Endothelial cell of umbilical vein (primary cell): Measurements from ENCODE around the gene SLC25A21. TPM values are rescaled to one million over a fixed set of nuclear protein-coding genes. Genes with fewer than 3 reads are reported as not detected.

Experiments used
- BruUV-seq: library from RNA; stranded (reverse); fragments of 400-500 nt; replicated peaks from 2 replicates; lab custom pipeline; 2021; lab: Mats Ljungman, UMichigan
- CTCF ChIA-PET: fragments of 300-600, 350-600 bp; sonication (Branson Sonifier 250); formaldehyde crosslinking; loops from one replicate; lab custom pipeline; 2021; ENCODE audit warnings: antibody characterized with exemption, inconsistent platforms; lab: Charles Lee
- POLR2A ChIA-PET: fragments of 300-600, 350-600 bp; sonication (Branson Sonifier 250); formaldehyde crosslinking; loops from one replicate; lab custom pipeline; 2021; ENCODE audit warnings: antibody characterized with exemption, inconsistent platforms; lab: Charles Lee
- DNase-seq: peaks from one replicate; pipeline ENCODE4 v3.0.0-alpha.2; 2011; ENCODE audit warnings: low read depth, low spot score
- FAIRE-seq: peaks from 2 replicates; lab custom pipeline; 2011; peaks lifted over from hg19 to GRCh38; lab: Jason Lieb, UNC
- H2AFZ ChIP-seq: 2 replicates; pipeline ENCODE4 v1.6.0; 2012; ENCODE audit warnings: low read depth, low read length, control low read depth, inconsistent platforms
- H3K27ac ChIP-seq: 2 replicates; pipeline ENCODE4 v1.5.1; 2011; ENCODE audit warnings: low read depth, mild to moderate bottlenecking, control low read depth, low read length, moderate library complexity; ENCODE audit not compliant: insufficient read depth
- H3K27me3 ChIP-seq, 2 experiments: 2 replicates each; pipeline versions ENCODE4 v1.6.0 to v1.6.1; 2011; ENCODE audit warnings: low read length in 2 of 2, mixed read lengths in 1 of 2; ENCODE audit not compliant: control insufficient read depth in 2 of 2, insufficient read depth in 2 of 2
- H3K36me3 ChIP-seq, 2 experiments: 2 replicates in 1 of 2; 3 replicates in 1 of 2; pipeline ENCODE4 v1.5.1; 2011; ENCODE audit warnings: low read length in 2 of 2, mild to moderate bottlenecking in 1 of 2, moderate library complexity in 1 of 2; ENCODE audit not compliant: control insufficient read depth in 2 of 2, insufficient read depth in 2 of 2; ENCODE audit errors: extremely low read depth in 1 of 2
- H3K4me1 ChIP-seq: 3 replicates; pipeline ENCODE4 v1.5.1; 2011; ENCODE audit warnings: mild to moderate bottlenecking, low read length; ENCODE audit not compliant: control insufficient read depth, insufficient read depth; ENCODE audit errors: extremely low read depth
- H3K4me2 ChIP-seq: 2 replicates; pipeline ENCODE4 v1.6.1; 2011; ENCODE audit warnings: low read length, control low read depth, mixed read lengths; ENCODE audit not compliant: insufficient read depth
- H3K4me3 ChIP-seq, 3 experiments: fragments of 200-600 bp in 1 of 3; sonication (generic), shearing (Covaris generic) in 1 of 3; replicated peaks in 1 of 3; 2 replicates each; pipeline ENCODE4 v1.5.1; 2011 to 2016; ENCODE audit warnings: control low read depth in 3 of 3, low read length in 3 of 3, mild to moderate bottlenecking in 2 of 3, inconsistent platforms in 1 of 3, low read depth in 1 of 3, moderate library complexity in 1 of 3; ENCODE audit not compliant: insufficient read depth in 1 of 3
- H3K79me2 ChIP-seq: 2 replicates; pipeline ENCODE4 v1.6.0; 2012; ENCODE audit warnings: low read length, inconsistent platforms; ENCODE audit not compliant: control insufficient read depth, insufficient read depth
- H3K9ac ChIP-seq: replicated peaks from 2 replicates; pipeline ENCODE3; 2011; ENCODE audit warnings: low read length, control low read depth; ENCODE audit not compliant: insufficient read depth; ENCODE audit errors: extremely low read depth
- H3K9me1 ChIP-seq: replicated peaks from 3 replicates; pipeline ENCODE4 v1.6.0; 2011; ENCODE audit warnings: mild to moderate bottlenecking, low read length; ENCODE audit not compliant: control insufficient read depth, insufficient read depth; ENCODE audit errors: extremely low read depth
- H3K9me3 ChIP-seq: replicated peaks from 2 replicates; pipeline ENCODE4 v1.5.1; 2012; ENCODE audit warnings: low read length, inconsistent platforms; ENCODE audit not compliant: control insufficient read depth, insufficient read depth
- H4K20me1 ChIP-seq: replicated peaks from 2 replicates; pipeline ENCODE3; 2011; ENCODE audit warnings: mild to moderate bottlenecking, low read length; ENCODE audit not compliant: control insufficient read depth, insufficient read depth; ENCODE audit errors: extremely low read depth
- EZH2 ChIP-seq: IDR thresholded peaks from 2 replicates; pipeline ENCODE4 v1.6.1; 2012; ENCODE audit warnings: borderline replicate concordance, low read depth, mild to moderate bottlenecking, moderate library complexity, low read length, inconsistent platforms; ENCODE audit not compliant: severe bottlenecking
- FOS ChIP-seq: IDR thresholded peaks from 2 replicates; pipeline ENCODE4 v1.6.1; 2011; ENCODE audit warnings: mild to moderate bottlenecking, low read length, moderate library complexity, borderline replicate concordance; ENCODE audit not compliant: insufficient read depth
- GATA2 ChIP-seq: IDR thresholded peaks from 2 replicates; pipeline ENCODE4 v1.7.0; 2011; ENCODE audit warnings: low read depth, mild to moderate bottlenecking, moderate library complexity, mixed read lengths, low read length; ENCODE audit not compliant: insufficient read length, insufficient read depth
- JUN ChIP-seq: IDR thresholded peaks from 2 replicates; pipeline ENCODE4 v1.6.1; 2011; ENCODE audit warnings: borderline replicate concordance, low read depth; ENCODE audit not compliant: insufficient read length, insufficient read depth
- MAX ChIP-seq: IDR thresholded peaks from 2 replicates; pipeline ENCODE4 v1.6.1; 2011; ENCODE audit not compliant: insufficient read depth, insufficient read length
- MYC ChIP-seq: IDR thresholded peaks from one replicate; pipeline ENCODE4 v1.6.1; 2011; ENCODE audit warnings: mild to moderate bottlenecking, low read depth, low read length
- POLR2A ChIP-seq: IDR thresholded peaks from 2 replicates; pipeline ENCODE4 v1.6.1; 2012; ENCODE audit warnings: low read depth, mild to moderate bottlenecking, control low read depth, low read length
- POLR2AphosphoS5 ChIP-seq: IDR thresholded peaks from 2 replicates; pipeline ENCODE4 v1.6.1; 2012; ENCODE audit warnings: low read depth, mild to moderate bottlenecking, control low read depth, low read length, moderate library complexity; ENCODE audit not compliant: insufficient read depth
- dilution Hi-C: fragments of 300-500 bp; cut with MboI; formaldehyde crosslinking; loops from one replicate; pipeline ENCODE4 v1.15.0; 2019; ENCODE audit warnings: low sequenced_read_pairs; ENCODE audit not compliant: extremely low pct_ligation_motif_present
- intact Hi-C: fragments of 100-400 bp; cut with micrococcal nuclease; formaldehyde crosslinking; loops from one replicate; pipeline ENCODE4 v1.10.0; 2022
- polyA plus RNA-seq, 4 experiments: library from polyadenylated mRNA; depleted of rRNA in 3 of 4; stranded (reverse) in 3 of 4; unstranded in 1 of 4; fragments of >200 nt; gene quantifications; 2 replicates each; pipeline versions ENCODE4 v1.2.1 to v1.2.3, GENCODE V29; 2011 to 2012; ENCODE audit warnings: missing spikeins in 1 of 4
- total RNA-seq: library from RNA; stranded (reverse); gene quantifications from 2 replicates; pipeline ENCODE4 v1.2.3, GENCODE V29; 2021
- TF ChIP-seq, protein P1 (sequence below), 2 donors: IDR thresholded peaks; 1 replicate in 1 of 2; 2 replicates in 1 of 2; pipeline ENCODE4 v1.5.1; 2011; ENCODE audit warnings: low read length in 2 of 2, mild to moderate bottlenecking in 2 of 2, moderate library complexity in 2 of 2, control low read depth in 1 of 2, inconsistent platforms in 1 of 2, low read depth in 1 of 2; ENCODE audit not compliant: insufficient read depth in 1 of 2; ENCODE audit errors: extremely low read depth in 1 of 2

Gene SLC25A21
- total and polyA plus RNA-seq, 2 donors (not counting 3 experiments of a cell fraction or from before 2014, with no cell fraction given): 0.98 to 1.4 TPM

GRCh38 chr14:36767603-36768281, 404.7 kb downstream of the SLC25A21 start:
- dilution Hi-C loops: no loop called here
- no peak overlapping the region for H3K4me3 ChIP-seq
- no peaks in the 10 kb centered on the region for H3K36me3 ChIP-seq
- no peaks in the 10 kb centered on the region for H3K79me2 ChIP-seq
- H3K9me1 ChIP-seq: no peaks in the 10 kb centered on the region
- ChIA-PET POLR2A (no interaction called here), CTCF (no interaction called here)
- H2AFZ ChIP-seq: no peak overlapping the region
- TF ChIP-seq EZH2: no peak
- TF ChIP-seq MYC: no peak
- TF ChIP-seq, protein P1, sequence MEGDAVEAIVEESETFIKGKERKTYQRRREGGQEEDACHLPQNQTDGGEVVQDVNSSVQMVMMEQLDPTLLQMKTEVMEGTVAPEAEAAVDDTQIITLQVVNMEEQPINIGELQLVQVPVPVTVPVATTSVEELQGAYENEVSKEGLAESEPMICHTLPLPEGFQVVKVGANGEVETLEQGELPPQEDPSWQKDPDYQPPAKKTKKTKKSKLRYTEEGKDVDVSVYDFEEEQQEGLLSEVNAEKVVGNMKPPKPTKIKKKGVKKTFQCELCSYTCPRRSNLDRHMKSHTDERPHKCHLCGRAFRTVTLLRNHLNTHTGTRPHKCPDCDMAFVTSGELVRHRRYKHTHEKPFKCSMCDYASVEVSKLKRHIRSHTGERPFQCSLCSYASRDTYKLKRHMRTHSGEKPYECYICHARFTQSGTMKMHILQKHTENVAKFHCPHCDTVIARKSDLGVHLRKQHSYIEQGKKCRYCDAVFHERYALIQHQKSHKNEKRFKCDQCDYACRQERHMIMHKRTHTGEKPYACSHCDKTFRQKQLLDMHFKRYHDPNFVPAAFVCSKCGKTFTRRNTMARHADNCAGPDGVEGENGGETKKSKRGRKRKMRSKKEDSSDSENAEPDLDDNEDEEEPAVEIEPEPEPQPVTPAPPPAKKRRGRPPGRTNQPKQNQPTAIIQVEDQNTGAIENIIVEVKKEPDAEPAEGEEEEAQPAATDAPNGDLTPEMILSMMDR (IDR thresholded peaks at IDR 0.05; ENCODE audit: extremely low read depth in 1 of 2, insufficient read depth in 1 of 2, low read depth in 1 of 2, low read length in 2 of 2): no peak
- TF ChIP-seq MAX: no peak
- no peak for TF ChIP-seq FOS
- no peak for TF ChIP-seq JUN
- TF ChIP-seq POLR2AphosphoS5: no peak
- no peak for TF ChIP-seq GATA2
- no peak for TF ChIP-seq POLR2A
- no peak overlapping the region for H3K9ac ChIP-seq
- H3K27me3 ChIP-seq: no peaks in the 10 kb centered on the region
- H3K4me2 ChIP-seq: no peak overlapping the region
- H4K20me1 ChIP-seq: no peaks in the 10 kb centered on the region
- no peaks in the 10 kb centered on the region for H3K4me1 ChIP-seq
- intact Hi-C loops: no loop called here
- no peak for DNase-seq
- no peak overlapping the region for H3K27ac ChIP-seq
- no TSS peak for BruUV-seq
- no peak for FAIRE-seq
- H3K9me3 ChIP-seq: no peaks in the 10 kb centered on the region
